Germinal center (tissue), 1 donor: ENCODE measurements around the gene NOVA1.

Experiments used
- DNase-seq: peaks from one replicate; pipeline ENCODE4 v3.0.0; 2012; ENCODE audit warnings: mixed read lengths, low spot score

NOVA1 gene

DNA sequence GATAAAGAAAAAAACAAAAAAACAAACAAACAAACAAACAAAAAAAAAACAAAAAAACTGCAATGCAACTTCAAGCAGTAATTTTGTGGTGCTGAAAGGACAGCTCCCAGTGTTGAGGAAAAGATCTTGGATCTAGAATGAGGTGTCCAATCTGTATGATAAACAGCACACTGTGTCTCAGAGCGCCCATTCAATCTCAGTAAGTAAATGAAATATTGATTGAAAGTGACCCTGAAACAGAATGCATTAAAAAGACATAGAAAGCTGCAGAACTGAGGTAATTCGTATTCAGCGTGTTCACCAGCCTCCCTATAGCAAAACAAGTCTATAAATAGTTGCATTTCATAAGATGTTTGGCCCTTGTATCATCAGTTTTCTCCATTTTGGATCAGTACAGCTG, 153.0 kb downstream of the NOVA1 start:
- no peak for DNase-seq

DNA sequence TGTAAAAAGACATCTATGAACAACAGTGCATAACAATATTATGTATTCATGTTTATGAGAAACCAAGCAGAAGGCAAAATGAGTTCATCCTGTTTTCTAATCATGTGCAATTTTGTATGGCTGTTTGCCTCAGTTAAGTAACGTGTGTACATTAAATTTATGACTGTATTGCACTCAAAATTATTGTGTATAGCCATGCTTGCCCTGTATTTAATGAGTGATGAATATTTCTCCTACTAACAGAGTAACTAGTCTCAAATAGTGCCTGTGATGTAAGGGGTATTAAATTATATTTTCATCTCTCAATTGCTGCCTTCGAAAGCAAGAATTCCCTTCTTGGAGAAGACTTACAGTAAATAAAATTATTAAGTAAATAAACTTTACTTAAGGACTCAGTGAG, 154.2 kb downstream of the NOVA1 start:
- DNase-seq, result no peak

DNA sequence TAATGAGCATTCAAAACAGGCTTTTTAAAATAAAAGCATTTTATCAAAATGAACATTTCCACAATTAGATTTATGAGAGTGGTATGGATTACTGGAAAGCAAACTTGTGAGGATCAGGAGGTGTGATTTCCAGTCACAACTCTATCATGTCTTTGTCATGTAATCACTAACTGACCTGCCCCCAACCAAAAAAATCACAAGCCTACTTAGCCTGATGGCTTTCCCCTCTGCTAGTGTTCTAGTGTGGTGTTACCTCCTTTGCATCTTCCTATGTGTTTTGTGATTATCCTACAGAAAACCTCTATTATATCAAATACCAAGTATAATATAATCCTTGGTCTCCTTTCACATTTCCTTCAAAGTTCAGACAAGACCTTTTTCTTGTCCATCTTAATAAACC, 168.6 kb downstream of the NOVA1 start:
- no peak for DNase-seq

DNA sequence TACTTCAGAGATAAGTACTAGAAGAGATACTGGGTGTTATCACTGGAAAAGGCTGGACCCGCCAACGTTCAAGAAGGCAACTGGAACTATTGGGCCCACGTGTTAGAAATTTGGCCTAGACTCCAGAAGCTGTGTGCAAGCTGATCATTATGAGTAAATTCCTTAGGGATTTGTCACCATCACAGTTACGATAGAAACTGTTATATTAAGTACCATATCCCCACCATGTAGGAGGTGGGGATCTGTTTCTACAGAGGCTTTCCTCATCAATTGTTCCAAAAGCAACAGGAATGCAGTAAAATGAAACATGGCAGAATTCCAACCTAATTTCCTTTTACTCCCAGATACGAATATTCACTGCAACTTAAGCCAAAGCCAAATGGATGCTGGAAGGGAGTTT, 170.7 kb downstream of the NOVA1 start:
- DNase-seq, result no peak

DNA sequence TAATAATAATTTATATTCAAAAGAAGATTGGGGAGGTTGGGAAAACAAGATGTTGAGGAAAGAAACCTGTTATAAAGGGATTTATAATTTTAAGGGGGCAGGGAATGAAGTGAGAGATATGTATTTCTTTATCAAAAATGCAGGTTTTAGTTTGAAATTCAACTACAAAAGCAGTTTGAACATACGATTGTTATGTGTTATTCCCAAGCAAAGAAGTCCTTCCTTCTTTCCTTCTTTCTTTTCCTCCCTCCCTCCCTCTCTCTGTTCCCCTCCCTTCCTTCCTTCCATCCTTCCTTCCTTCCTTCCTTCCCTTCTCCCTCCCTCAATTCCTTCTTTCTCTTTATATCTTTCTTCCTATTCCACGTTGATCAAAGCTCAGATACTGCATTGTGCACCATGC, 173.3 kb downstream of the NOVA1 start:
- no peak for DNase-seq

DNA sequence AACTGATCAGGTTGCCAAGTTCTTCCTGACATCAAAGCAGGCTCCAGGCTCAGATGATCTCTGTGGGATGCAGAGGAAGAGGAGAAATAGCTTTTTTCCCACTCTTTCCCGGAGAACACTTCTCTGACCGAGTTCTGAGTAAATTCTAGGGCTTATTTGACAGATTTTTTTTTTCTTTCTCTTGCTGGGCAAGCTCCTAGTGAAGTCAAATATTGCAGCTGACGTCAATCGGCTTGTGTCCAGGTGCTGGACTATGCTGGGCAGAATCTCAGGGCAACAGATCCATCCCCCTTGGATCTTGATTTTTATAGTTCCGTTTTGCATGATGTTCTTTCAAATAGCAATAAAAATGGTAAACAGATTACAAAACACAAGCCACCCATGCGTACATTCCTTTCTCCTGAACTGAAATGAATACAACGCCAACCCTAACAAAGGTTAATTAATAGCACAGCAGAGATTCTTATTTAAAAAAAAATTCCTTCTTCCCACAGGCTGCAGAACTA, 182.2 kb downstream of the NOVA1 start:
- DNase-seq, result no peak

DNA sequence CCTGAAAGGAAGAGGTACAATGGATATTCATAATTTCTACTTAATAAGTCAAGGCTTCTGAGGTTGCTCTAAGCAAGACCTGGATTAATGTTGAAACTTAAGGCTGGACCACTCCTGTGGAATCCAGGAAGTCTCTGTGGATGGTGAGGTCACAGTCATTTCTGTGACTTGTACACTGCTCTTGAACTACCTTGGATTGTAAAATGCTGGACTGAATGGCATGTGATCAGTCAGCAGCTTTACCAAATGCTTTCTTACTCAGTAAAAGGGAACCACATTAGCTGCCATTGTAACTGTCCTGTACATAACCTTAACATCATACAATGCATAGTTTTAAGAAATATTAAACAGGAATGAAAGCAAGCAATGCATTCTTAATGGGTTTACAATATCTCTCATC, 182.9 kb downstream of the NOVA1 start:
- DNase-seq, result no peak

DNA sequence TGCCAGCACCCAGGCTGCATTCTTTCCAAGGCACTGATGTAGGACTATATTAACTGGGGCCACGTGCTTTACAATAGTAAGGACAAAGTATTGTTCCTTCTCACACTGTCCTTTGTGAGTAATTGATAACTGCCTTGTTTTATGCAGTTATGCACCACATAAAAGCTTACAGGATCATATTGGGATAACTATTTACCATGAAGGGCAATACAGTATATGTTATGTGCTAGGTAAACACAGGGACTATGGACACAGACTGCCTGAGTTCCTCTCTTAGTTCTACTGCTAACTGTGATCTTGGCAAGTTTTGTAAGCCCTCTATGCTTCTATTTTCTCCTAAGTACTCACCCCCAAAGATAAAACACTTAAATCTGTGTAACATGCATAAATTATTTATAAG, 183.7 kb downstream of the NOVA1 start:
- DNase-seq, result no peak

DNA sequence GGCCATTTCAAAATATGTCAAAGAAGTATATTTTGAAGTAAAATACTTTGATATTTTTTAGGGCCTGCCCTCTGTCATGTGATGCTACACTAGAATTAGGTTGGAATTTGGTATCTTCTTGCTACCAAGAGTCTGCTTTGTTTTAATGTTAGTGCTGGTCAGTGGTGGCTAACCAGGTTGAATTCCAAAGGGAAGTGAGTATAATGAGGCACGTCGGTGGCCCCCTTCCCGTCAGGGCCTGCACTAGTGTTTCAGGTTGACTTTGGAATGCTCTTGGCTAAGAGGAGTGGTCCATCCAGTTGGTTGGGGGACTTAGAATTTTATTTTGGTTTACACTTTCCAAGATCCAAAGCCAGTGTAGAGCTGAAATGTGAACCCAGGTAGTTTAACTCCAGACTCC, 185.4 kb downstream of the NOVA1 start:
- no peak for DNase-seq

DNA sequence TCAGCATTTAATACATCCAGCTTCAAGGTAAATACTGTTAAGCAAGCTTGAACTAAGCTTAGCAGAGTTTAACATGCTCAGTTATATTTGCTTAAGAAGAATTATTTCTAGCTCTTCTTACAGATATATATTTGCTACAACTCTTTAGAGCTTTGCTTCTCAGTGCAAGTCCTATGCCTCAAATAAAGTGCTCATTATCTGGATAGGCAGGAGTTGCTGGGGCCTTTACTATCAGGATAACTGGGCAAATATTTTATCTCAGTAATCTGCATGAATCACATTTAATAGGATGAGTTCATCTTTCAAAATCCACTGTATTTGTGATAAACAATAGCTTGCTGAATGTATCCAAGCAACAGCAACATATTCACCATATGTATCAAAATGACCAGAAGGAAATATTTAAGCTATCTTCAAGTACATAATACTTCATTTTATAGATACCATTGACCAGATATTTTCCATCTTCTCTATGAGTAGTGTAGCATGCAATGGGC, 187.6 kb downstream of the NOVA1 start:
- no peak for DNase-seq

DNA sequence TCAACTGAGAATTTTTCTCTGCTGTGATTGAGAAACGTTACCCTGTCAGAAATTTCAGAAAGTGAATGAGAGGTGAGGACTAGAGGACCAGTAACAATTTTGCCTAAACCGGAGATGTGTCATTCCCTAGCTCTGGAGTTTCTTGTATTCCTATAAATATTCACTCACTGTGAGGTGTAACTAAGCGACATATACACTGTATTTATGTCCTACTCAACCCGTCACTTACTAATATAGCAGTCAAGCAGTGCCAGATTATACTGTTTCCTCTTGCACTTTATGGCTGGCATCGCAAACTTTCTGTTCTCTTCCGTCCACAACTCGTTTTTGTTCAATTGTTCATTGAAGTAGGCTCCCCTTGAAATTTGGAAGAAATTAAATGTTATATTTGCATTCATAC, 192.9 kb downstream of the NOVA1 start:
- no peak for DNase-seq

DNA sequence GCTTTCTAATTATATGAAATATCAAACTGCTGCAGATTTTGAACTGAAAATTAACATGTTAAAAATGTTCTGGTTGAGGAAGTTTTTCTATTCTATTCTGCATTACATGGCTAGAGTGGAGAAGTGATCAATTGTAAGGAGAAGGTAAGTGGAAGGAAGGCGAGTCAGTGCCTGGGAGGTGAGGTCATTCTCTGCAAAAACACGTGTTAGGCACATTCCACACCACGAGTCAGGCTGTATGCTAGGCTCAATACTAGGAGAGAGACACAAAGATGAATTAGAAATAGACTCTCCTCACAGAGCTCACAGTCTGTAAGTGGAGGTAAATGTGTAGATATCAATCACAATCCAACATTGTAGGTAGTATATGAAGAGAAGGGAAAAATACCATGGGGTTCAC, 194.1 kb downstream of the NOVA1 start:
- DNase-seq, result no peak

DNA sequence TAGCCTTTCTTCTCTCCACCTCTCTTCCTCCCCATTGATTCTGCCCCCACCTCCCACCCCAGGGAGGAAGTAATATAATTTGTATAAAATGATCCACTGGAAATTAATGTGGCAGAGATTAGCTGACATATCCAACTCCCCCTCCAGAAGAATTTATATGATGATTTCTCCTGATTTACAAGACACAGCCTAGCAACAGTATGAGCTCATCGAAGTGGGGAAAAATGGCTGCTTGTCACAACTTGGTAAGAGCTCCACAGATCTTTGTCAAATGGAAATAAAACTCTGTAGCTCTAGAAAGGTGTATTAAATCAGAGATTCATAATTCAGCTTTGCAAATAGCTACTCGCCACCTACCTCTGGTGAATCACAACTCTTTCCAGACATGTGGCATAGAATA, 195.7 kb downstream of the NOVA1 start:
- no peak for DNase-seq

DNA sequence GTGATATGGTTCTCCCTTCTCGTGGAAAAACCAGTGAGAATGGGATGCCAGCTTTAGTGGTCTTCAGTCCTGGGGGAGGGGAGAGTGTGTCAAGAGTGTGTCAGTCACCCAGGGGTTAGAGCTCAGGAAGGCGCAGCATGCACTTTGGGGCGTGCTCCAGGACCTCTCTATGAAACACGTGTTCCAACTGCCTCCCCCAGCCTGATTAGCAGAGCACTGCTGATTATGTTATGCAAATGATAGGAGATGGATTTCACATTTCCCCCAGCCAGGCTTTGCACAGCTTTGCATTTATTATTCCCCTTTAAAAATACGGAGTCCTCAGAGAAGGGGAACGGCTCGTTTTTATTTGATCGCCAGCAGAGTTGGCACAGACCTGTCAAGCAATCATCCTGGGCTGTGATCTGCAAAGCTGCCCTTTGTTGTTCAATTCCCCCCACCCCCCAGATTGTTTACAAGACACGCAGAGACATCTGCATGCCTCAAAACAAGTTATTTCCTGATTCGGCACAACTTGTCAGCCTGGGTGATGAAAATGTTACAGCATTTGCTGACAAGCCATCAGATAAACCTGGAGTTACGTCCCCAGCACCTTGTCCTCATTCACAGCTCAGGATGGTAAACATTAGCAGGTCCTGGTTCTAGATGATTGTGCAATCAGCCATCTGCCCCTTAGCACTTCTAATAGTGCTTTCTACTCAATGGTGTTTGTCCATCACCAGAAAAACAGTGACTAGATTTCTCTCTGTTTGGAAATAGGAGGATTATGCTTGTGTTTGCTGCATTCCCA, 196.5 kb downstream of the NOVA1 start:
- DNase-seq, result no peak

DNA sequence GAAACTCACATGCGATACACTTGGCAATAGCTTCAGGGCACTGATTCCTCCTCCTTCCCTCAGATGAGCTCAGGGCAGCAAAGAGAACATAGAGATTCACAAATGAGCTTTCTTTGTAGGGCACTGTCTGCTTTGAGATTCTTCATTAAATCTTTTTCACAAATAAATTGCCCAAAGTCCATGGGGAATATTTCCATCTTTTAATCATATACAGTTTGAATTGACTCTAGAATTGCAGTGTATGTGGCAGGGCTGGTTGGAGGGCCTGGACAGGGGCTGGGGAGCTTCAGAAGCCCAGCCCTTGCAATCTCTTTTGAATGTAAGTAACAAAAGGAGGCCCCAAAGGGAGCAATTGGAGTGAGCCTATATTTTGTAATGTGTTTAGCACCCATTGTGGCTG, 197.5 kb downstream of the NOVA1 start:
- no peak for DNase-seq

DNA sequence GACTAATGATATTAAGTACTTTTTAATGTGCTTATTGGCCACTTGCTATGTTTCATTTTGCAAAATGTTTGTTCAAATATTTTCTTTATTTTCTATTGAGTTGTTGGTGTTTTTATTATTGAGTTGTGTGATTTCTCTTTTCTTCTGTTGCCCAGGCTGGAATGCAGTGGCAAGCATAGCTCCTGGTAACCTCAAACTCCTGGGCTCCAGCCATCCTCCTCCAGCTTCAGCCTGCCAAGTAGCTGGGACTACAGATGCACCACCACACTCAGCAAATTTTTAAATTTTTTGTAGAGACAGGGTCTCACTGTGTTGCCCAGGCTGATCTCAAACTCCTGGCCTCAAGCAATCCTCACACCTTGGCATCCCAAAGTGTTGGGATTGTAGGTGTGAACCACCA, 199.2 kb downstream of the NOVA1 start:
- no peak for DNase-seq
